ENCODE results near the gene PLA2G3.
A peak's percentile ranks its signal among the peaks of the same experiment; 100 is the strongest.
"Not testable (repeated sequence)": the region's sequence is repeated elsewhere in the genome, so short reads cannot be mapped to it uniquely, and the experiment has no call there.

Gene PLA2G3

GRCh38 chr22:31124290-31124689 lies 16.0 kb downstream of the PLA2G3 start:
- no peak for DNase-seq (ENCODE audit: low read depth in 2 of 2)

DNA sequence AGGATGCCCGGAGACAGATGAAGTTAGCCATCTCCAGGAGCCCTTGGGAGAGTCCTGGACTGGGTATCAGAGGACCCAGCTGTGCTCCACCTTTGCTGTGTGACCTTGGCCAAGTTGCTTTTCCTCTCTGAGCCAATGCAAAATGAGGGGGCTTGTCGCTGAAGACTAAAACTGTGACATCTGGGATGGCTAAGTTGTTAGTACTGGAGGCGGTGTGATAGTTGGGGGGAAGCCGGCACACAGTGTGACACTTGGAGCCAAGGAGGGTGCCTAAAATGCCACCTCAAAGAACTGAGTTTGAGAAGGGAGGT lies 17.1 kb downstream of the PLA2G3 start:
- no peak for DNase-seq (ENCODE audit: low read depth in 2 of 2)

GRCh38 chr22:31122532-31123291 lies 17.6 kb downstream of the PLA2G3 start, which contains the start of gene INPP5J:
TSS of gene INPP5J (plus strand) at chr22:31122966. CDS start at chr22:31123015, 49 bp downstream.
- no peak for DNase-seq (ENCODE audit: low read depth in 2 of 2)

DNA sequence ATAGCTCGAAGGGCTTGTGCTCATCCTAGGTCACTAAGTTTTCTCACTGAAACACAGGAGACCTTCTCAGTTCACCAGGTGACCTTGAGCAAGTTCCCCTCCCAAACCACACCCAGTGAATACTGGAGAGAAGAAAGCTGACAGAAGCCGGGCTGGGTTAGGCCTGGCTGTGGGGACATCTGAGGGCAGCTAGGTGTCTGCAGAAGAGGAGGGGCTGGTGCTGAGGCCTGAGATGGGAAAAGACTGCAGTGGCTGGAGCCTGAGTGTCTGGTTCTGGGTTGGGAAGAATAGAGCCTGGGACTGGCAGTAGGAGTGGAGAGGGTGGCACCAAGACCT lies 18.1 kb downstream of the PLA2G3 start:
- DNase-seq (ENCODE audit: low read depth in 2 of 2) = no peak

GRCh38 chr22:31121403-31121802 lies 18.9 kb downstream of the PLA2G3 start:
- DNase-seq (ENCODE audit: low read depth in 2 of 2) = no peak

- no peak for DNase-seq (ENCODE audit: low read depth in 2 of 2)
Observed at GRCh38 chr22:31120642-31121041, 19.7 kb downstream of the PLA2G3 start.

DNA sequence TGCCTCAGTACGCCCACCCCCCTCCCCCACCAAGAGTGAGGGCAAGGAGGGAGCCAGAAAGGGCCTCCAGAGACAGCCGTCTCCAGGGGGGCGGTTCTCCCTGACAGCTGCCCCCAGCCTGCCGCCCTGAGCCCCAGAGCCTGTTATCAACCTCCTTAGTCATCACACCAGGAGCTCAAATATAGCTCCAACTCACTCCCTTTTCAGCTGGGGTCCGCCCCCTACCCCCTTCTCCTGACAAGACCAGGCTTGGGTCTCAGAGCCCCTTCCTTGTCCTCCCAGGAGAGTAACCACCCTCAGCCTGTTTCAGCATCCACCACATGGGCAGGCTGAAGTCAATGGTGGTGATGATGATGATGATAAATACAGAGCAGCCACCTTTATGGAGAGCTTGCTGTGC lies 20.1 kb downstream of the PLA2G3 start:
- no peak for DNase-seq (ENCODE audit: low read depth in 2 of 2)

GRCh38 chr22:31119026-31119717 lies 21.1 kb downstream of the PLA2G3 start:
- DNase-seq (ENCODE audit: low read depth in 2 of 2) = no peak

DNA sequence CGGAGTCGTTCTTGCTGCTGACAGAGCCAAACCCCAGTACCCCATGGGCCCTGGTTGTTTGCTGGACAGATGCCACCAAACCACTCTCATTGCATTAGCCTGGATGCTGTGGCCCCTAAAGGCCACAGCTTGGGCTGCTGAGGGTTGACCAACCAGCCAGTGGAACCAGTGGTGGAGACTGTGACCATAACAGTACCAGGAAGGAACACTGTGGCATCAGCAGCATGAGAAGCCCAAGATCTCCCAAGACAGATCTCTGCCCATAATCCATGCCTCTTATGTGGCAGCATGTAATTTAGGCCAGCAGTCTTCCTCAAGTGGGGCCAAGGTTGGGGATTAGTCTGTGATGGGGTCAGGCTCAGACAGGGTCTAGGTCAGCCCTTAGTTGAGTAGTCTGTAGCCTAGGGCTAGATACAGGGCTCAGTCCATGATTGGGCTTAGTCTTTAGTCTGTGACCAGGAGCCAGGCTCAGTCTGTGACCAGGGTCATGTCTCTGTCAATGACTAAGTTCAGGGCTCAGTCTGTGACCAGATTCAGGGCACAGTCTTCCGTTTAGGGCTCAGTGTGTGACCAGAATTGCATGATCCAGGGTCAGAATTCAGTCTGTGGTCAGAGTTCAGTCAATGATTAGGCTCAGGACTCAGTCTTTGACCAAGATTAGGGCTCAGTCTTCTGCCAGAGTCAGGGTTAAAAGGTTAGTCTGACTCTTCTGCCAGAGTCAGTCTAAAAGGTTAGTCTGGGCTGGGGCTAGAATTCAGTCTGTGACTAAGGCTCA lies 22.1 kb downstream of the PLA2G3 start:
- DNase-seq (ENCODE audit: low read depth in 2 of 2) = no peak

DNA sequence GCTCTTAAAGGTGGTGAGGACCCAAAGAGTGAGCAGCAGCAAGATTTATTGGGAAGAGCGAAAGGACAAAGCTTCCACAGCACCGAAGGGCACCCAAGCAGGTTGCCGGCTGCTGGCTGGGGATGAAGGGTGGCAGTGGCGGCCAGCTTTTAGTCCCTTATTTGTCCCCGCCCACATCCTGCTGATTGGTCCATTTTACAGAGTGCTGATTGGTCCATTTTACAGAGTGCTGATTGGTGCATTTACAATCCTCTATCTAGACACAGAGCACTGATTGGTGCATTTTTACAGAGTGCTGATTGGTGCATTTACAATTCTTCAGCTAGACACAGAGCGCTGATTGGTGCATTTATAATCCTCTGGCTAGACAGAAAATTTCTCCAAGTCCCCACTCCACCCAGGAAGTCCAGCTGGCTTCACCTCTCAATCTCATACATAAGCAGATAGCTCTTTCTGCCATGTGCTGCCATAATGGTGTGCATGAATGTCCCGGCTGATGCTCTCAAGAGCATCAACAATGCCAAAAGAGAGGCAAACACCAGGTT lies 27.7 kb downstream of the PLA2G3 start:
- DNase-seq (ENCODE audit: low read depth in 2 of 2) = not testable (repeated sequence)

GRCh38 chr22:31107894-31108218 lies 32.5 kb downstream of the PLA2G3 start:
- no peak for DNase-seq (ENCODE audit: low read depth in 2 of 2)

- peak; percentile 68 to 82 for DNase-seq (ENCODE audit: low read depth in 2 of 2)
Observed at GRCh38 chr22:31107178-31107893, 33.0 kb downstream of the PLA2G3 start, which contains the start of gene SELENOM. TSS of gene SELENOM (minus strand) at chr22:31107568. CDS start at chr22:31107505, 63 bp downstream.

DNA sequence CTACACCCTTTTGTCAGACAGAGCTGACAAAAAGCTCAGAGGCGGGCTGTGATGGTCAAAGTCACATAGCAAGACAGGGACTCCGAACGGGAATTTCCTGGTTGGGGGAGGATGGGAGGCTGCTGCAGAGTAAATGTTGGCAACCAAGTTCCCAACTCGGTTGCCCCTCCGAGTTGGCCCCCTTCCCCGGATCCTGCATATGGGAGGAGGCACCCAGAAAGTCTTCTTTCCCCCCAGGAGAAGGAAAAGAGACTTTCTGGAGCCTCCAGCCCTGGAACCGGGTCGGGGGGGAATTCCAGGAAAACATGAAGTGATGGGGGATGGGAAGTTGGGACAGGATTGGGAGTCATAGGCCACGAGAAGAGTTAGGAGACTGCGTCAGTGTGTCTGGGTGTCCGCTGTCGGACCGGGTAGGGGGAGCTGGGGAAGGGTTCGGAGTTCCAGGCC lies 33.6 kb downstream of the PLA2G3 start:
- no peak for DNase-seq (ENCODE audit: low read depth in 2 of 2)

DNA sequence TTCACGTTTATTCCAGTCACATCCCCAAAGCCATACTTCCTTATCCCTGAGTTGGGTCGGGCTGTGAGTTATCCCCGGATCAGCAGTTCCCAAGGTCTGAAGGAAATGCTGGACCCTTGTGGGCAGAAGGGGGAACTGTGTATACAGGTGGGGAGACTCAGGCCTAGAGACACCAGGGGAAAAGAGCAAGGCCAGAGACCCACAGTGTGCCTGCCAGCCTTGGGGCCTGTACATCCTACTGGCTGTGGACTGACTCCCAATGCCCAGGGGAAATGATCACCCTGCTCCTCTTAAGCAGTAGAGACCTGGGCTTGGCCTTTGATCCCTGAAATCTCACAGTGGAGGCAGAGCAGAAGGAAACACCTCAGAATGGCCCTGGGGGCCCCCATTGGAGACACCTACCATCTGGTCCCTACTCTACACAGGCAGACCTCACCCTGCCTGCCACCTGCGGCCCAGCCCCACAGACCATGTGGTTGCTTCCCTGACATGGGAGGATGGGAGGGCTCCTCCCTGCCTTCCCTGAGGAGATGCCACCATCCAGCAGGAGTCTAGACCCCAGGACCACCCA lies 34.2 kb downstream of the PLA2G3 start:
- no peak for DNase-seq (ENCODE audit: low read depth in 2 of 2)

DNA sequence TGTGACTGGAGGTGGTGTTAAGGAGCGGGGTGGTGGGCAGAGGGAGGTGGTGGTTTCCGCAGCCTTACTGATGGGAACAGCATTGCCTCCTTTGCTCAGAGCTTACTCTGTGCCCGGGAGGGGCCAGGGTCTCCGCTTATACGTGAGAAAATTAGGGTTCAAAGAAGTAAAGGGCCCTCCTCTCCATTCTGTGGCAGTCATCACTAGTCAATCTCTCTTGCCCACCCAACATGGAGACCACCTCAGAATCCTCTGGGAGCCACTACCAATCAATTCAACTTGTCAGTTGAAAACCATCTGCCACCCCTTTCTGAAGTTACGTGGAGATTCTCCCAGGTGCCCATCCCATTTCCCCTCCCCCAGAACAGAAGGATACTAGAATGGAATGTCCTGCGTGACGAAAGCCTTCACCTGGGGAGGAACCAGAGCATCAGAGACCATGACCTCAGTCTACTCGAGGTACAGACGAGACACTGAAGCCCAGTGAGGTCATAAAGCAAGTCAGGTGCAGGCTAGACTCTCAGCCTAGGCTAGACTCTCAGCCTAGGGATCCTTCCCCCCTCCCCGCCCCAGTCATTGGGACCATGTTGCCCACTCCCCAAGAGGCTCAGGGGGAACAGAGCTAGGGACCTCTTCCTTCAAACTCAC lies 34.9 kb downstream of the PLA2G3 start:
- DNase-seq (ENCODE audit: low read depth in 2 of 2) = no peak

DNA sequence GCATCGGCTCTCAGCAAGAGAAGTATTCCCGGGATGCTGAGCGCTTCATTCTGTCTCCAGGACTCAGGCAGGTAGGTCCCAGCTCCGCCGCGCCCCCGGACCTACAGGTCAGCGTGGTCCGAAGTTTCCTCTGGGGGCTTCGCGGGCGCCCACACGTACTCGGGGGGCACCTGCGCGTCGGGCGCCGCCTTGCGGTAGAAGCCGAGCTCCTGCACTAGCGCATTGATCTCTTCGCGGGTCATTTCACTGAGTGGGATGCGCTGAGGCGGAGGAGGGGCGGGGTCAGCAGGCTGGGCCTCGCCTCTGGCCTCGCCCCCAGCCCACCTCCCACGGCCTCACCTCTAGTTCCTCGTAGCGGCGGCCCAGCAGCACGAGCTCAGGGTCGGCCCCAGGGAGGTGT lies 35.4 kb downstream of the PLA2G3 start:
- no peak for DNase-seq (ENCODE audit: low read depth in 2 of 2)

- no peak for DNase-seq (ENCODE audit: low read depth in 2 of 2)
Observed at GRCh38 chr22:31103899-31104694, 36.2 kb downstream of the PLA2G3 start.

GRCh38 chr22:31103111-31103510 lies 37.2 kb downstream of the PLA2G3 start:
- no peak for DNase-seq (ENCODE audit: low read depth in 2 of 2)

DNA sequence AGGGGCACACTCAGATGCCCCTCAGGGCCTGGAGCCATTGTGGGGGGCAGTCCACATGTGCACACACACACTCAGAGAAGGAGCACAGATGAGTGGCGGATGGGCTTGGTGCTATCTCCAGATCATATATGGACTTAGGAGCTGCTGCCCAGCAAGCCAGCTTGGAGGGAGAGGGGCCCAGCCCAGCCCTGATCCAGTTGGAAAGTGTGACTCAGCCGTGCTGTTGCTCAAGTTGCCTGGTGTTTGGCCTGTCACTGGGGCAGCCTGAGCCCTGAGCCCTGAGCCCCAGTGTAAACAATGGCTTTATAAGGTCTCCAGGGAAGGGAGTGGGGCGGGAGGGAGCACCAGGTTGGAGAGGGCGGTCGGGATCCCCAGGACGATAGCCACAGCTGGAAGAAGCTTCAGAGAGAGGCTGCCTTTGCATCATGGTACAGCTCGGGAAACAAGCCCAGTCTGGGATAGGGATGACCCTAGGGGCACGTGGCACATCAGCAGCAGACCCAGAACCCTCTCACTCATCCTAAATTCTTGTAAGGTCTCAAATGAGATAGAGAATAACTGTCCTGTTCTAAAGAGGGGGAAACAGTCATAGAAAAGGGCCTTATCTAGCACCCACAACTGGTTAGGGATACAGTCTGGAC lies 37.7 kb downstream of the PLA2G3 start:
- no peak for DNase-seq (ENCODE audit: low read depth in 2 of 2)
